H1 (cell line): ENCODE results near the gene RCC2. TPM values are rescaled to one million over a fixed set of nuclear protein-coding genes. Genes with fewer than 3 reads are reported as not detected.

ENCODE experiments used
- CTCF ChIA-PET: fragments of 300-600 bp; sonication (Branson Sonifier 250); formaldehyde crosslinking; loops from one replicate; lab custom pipeline; 2021; ENCODE audit not compliant: partially characterized antibody; lab: Charles Lee
- POLR2A ChIA-PET: fragments of 300-600 bp; sonication (Branson Sonifier 250); formaldehyde crosslinking; loops from one replicate; lab custom pipeline; 2021; ENCODE audit warnings: inconsistent platforms; ENCODE audit not compliant: partially characterized antibody; lab: Charles Lee
- DNase-seq, 2 experiments: peaks; one replicate each; pipeline versions ENCODE4 v3.0.0 to v3.0.0-alpha.2; 2010 to 2022; ENCODE audit warnings: low spot score in 2 of 2, low read depth in 1 of 2, mixed read lengths in 1 of 2
- FAIRE-seq: peaks from 2 replicates; lab custom pipeline; 2011; peaks lifted over from hg19 to GRCh38; lab: Jason Lieb, UNC
- H2AFZ ChIP-seq: 2 replicates; pipeline ENCODE4 v1.8.1; 2012; ENCODE audit warnings: low read length, inconsistent platforms
- H2AK5ac ChIP-seq: 2 replicates; pipeline ENCODE4 v1.6.1; 2013; ENCODE audit warnings: low read depth, low read length
- H2BK120ac ChIP-seq: replicated peaks from 2 replicates; pipeline ENCODE3; 2013; ENCODE audit warnings: low read depth, low read length, inconsistent platforms
- H2BK12ac ChIP-seq: 2 replicates; pipeline ENCODE4 v1.6.1; 2013; ENCODE audit warnings: low read depth, low read length
- H2BK15ac ChIP-seq: 2 replicates; pipeline ENCODE4 v1.6.1; 2013; ENCODE audit warnings: low read length
- H2BK20ac ChIP-seq: 2 replicates; pipeline ENCODE4 v1.6.1; 2013; ENCODE audit warnings: low read length
- H2BK5ac ChIP-seq: 2 replicates; pipeline ENCODE4 v1.6.1; 2013; ENCODE audit warnings: low read depth, low read length
- H3K14ac ChIP-seq: 2 replicates; pipeline ENCODE4 v1.6.1; 2013; ENCODE audit warnings: inconsistent platforms; ENCODE audit not compliant: insufficient read length
- H3K18ac ChIP-seq: 2 replicates; pipeline ENCODE4 v1.6.1; 2013; ENCODE audit warnings: low read length; ENCODE audit errors: extremely low read depth
- H3K23ac ChIP-seq: 2 replicates; pipeline ENCODE4 v1.6.1; 2013; ENCODE audit warnings: inconsistent platforms; ENCODE audit not compliant: insufficient read length
- H3K23me2 ChIP-seq: 2 replicates; pipeline ENCODE4 v1.6.1; 2013; ENCODE audit warnings: low read depth, low read length
- H3K27ac ChIP-seq: 2 replicates; pipeline ENCODE4 v1.6.1; 2011; ENCODE audit warnings: low read depth, low read length, inconsistent platforms
- H3K27me3 ChIP-seq, 4 experiments: replicated peaks in 1 of 4; 1 replicate in 1 of 4; 2 replicates in 3 of 4; pipeline versions ENCODE4 v1.6.1 to v1.8.1; 2011 to 2013; ENCODE audit warnings: low read length in 3 of 4, mild to moderate bottlenecking in 3 of 4, inconsistent platforms in 2 of 4, mixed read lengths in 2 of 4, moderate library complexity in 1 of 4; ENCODE audit not compliant: control insufficient read depth in 3 of 4, insufficient read depth in 3 of 4; ENCODE audit errors: extremely low read depth in 1 of 4
- H3K36me3 ChIP-seq, 4 experiments: 2 replicates each; pipeline versions ENCODE4 v1.6.1 to v1.8.1; 2011 to 2013; ENCODE audit warnings: mild to moderate bottlenecking in 4 of 4, low read length in 3 of 4, moderate library complexity in 2 of 4, control low read depth in 1 of 4, inconsistent platforms in 1 of 4; ENCODE audit not compliant: insufficient read depth in 4 of 4, control insufficient read depth in 2 of 4
- H3K4ac ChIP-seq: replicated peaks from 2 replicates; pipeline ENCODE3; 2013; ENCODE audit warnings: low read length, low read depth, mixed read lengths, inconsistent platforms; ENCODE audit not compliant: insufficient read length
- H3K4me1 ChIP-seq, 4 experiments: replicated peaks in 1 of 4; 1 replicate in 1 of 4; 2 replicates in 3 of 4; pipeline versions ENCODE4 v1.6.1 to v1.8.1; 2011 to 2013; ENCODE audit warnings: low read length in 3 of 4, inconsistent platforms in 2 of 4, mixed read lengths in 1 of 4; ENCODE audit not compliant: insufficient read depth in 4 of 4, control insufficient read depth in 3 of 4
- H3K4me2 ChIP-seq, 2 experiments: 2 replicates each; pipeline versions ENCODE4 v1.6.1 to v1.8.1; 2011 to 2013; ENCODE audit warnings: low read depth in 2 of 2, low read length in 2 of 2, control low read depth in 1 of 2, inconsistent platforms in 1 of 2, mild to moderate bottlenecking in 1 of 2; ENCODE audit not compliant: insufficient read depth in 1 of 2
- H3K4me3 ChIP-seq, 4 experiments: fragments of 200-600, 300-600 bp in 1 of 4; sonication (generic), shearing (Covaris generic), sonication (Bioruptor Twin) in 1 of 4; 2 replicates each; pipeline versions ENCODE4 v1.5.1 to v1.8.1; 2011 to 2016; ENCODE audit warnings: low read length in 4 of 4, low read depth in 3 of 4, control low read depth in 2 of 4, inconsistent platforms in 2 of 4, mild to moderate bottlenecking in 2 of 4, mixed read lengths in 1 of 4, moderate library complexity in 1 of 4; ENCODE audit not compliant: insufficient read depth in 2 of 4; ENCODE audit errors: extremely low read depth in 1 of 4
- H3K56ac ChIP-seq: replicated peaks from 2 replicates; pipeline ENCODE3; 2013; ENCODE audit warnings: low read depth, mild to moderate bottlenecking, mixed read lengths, low read length, inconsistent platforms; ENCODE audit not compliant: insufficient read length
- H3K79me1 ChIP-seq: 2 replicates; pipeline ENCODE4 v1.6.1; 2013; ENCODE audit warnings: low read depth, low read length, control low read depth
- H3K79me2 ChIP-seq, 2 experiments: 2 replicates each; pipeline versions ENCODE4 v1.6.1 to v1.8.1; 2012 to 2013; ENCODE audit warnings: low read length in 2 of 2, mild to moderate bottlenecking in 2 of 2, inconsistent platforms in 1 of 2; ENCODE audit not compliant: insufficient read depth in 2 of 2, control insufficient read depth in 1 of 2
- H3K9ac ChIP-seq, 4 experiments: replicated peaks in 1 of 4; 1 replicate in 1 of 4; 2 replicates in 3 of 4; pipeline versions ENCODE4 v1.6.1 to v1.8.1; 2011 to 2013; ENCODE audit warnings: low read depth in 3 of 4, low read length in 3 of 4, control low read depth in 2 of 4, mild to moderate bottlenecking in 2 of 4, moderate library complexity in 2 of 4, inconsistent platforms in 1 of 4; ENCODE audit errors: extremely low read depth in 1 of 4
- H3K9me3 ChIP-seq, 2 experiments: 2 replicates each; pipeline versions ENCODE4 v1.6.1 to v1.8.1; 2012 to 2013; ENCODE audit warnings: mild to moderate bottlenecking in 2 of 2, moderate library complexity in 2 of 2, control low read depth in 1 of 2, inconsistent platforms in 1 of 2, low read depth in 1 of 2, low read length in 1 of 2, mixed read lengths in 1 of 2; ENCODE audit not compliant: insufficient read depth in 2 of 2
- H4K20me1 ChIP-seq, 2 experiments: replicated peaks in 1 of 2; 2 replicates each; pipeline versions ENCODE3 to v1.8.1; 2011 to 2013; ENCODE audit warnings: inconsistent platforms in 2 of 2, low read length in 2 of 2, mild to moderate bottlenecking in 1 of 2; ENCODE audit not compliant: insufficient read depth in 2 of 2, control insufficient read depth in 1 of 2
- H4K5ac ChIP-seq: 2 replicates; pipeline ENCODE4 v1.6.1; 2013; ENCODE audit warnings: low read length, low read depth, mixed read lengths, inconsistent platforms; ENCODE audit not compliant: insufficient read length
- H4K8ac ChIP-seq: 2 replicates; pipeline ENCODE4 v1.8.0; 2013; ENCODE audit warnings: mild to moderate bottlenecking, moderate library complexity, low read length, inconsistent platforms; ENCODE audit not compliant: insufficient read depth; ENCODE audit errors: extremely low read depth
- H4K91ac ChIP-seq: replicated peaks from 2 replicates; pipeline ENCODE3; 2013; ENCODE audit warnings: low read length, mixed read lengths, inconsistent platforms; ENCODE audit not compliant: insufficient read length
- ASH2L ChIP-seq: fragments of 200-600, 300-600 bp; sonication (generic); IDR thresholded peaks from one replicate; pipeline ENCODE4 v1.7.1; 2017; ENCODE audit warnings: low read length
- CHD2 ChIP-seq: IDR thresholded peaks from 2 replicates; pipeline ENCODE4 v1.6.1; 2012; ENCODE audit warnings: low read length, improper control_type of control experiment
- EP300 ChIP-seq, 2 experiments: IDR thresholded peaks; 1 replicate in 1 of 2; 2 replicates in 1 of 2; pipeline ENCODE4 v1.6.1; 2011 to 2012; ENCODE audit warnings: low read depth in 2 of 2, low read length in 2 of 2, mild to moderate bottlenecking in 2 of 2, borderline replicate concordance in 1 of 2, inconsistent platforms in 1 of 2, moderate library complexity in 1 of 2
- EZH2 ChIP-seq: fragments of 200-600 bp; sonication (generic); IDR thresholded peaks from 2 replicates; pipeline ENCODE4 v1.7.1; 2012; ENCODE audit warnings: low read depth, mild to moderate bottlenecking, moderate library complexity, low read length, inconsistent platforms; ENCODE audit not compliant: severe bottlenecking
- GABPA ChIP-seq: IDR thresholded peaks from 2 replicates; pipeline ENCODE4 v1.6.1; 2011; ENCODE audit warnings: mild to moderate bottlenecking, low read length, moderate library complexity, borderline replicate concordance; ENCODE audit not compliant: insufficient read depth
- JUND ChIP-seq: IDR thresholded peaks from 2 replicates; pipeline ENCODE4 v1.6.1; 2011; ENCODE audit warnings: mild to moderate bottlenecking, improper control_type of control experiment, low read length
- POLR2A ChIP-seq, 2 experiments: IDR thresholded peaks; 1 replicate in 1 of 2; 2 replicates in 1 of 2; pipeline ENCODE4 v1.6.1; 2011; ENCODE audit warnings: low read depth in 2 of 2, low read length in 2 of 2, mild to moderate bottlenecking in 2 of 2; ENCODE audit errors: control extremely low read depth in 1 of 2
- RNF2 ChIP-seq: fragments of 200-900, 300-1000 bp; sonication (generic); IDR thresholded peaks from 2 replicates; pipeline ENCODE4 v1.7.1; 2016; ENCODE audit warnings: borderline replicate concordance, low read depth, mild to moderate bottlenecking, antibody characterized with exemption, low read length; ENCODE audit not compliant: poor library complexity, severe bottlenecking; ENCODE audit errors: missing control alignments
- RXRA ChIP-seq: IDR thresholded peaks from 2 replicates; pipeline ENCODE4 v1.6.1; 2011; ENCODE audit warnings: low read depth, mild to moderate bottlenecking, low read length, moderate library complexity; ENCODE audit not compliant: insufficient read depth
- TCF12 ChIP-seq: IDR thresholded peaks from 2 replicates; pipeline ENCODE4 v1.6.1; 2011; ENCODE audit warnings: low read depth, mild to moderate bottlenecking, low read length
- TEAD4 ChIP-seq: IDR thresholded peaks from 2 replicates; pipeline ENCODE4 v1.6.1; 2012; ENCODE audit warnings: low read depth, low read length, inconsistent platforms, mixed read lengths
- ZNF274 ChIP-seq: IDR thresholded peaks from 2 replicates; pipeline ENCODE4 v1.7.0; 2012; ENCODE audit warnings: low read length, borderline replicate concordance; ENCODE audit errors: extremely low read depth
- WGBS, 2 experiments: shearing (Covaris generic) in 1 of 2; methylation state at CpG; one replicate each; pipeline versions ENCODE4 v1.1.6 to v1.1.7; 2013 to 2015; ENCODE audit warnings: low lambda C conversion rate in 2 of 2, mixed read lengths in 2 of 2, inconsistent platforms in 1 of 2, low coverage in 1 of 2, missing lambda C conversion rate in 1 of 2; ENCODE audit not compliant: insufficient replicate concordance in 2 of 2, insufficient coverage in 1 of 2, insufficient read length in 1 of 2; ENCODE audit errors: extremely low coverage in 1 of 2, missing lambda C conversion rate in 1 of 2; 5-methylcytosine and 5-hydroxymethylcytosine counted together
- polyA plus RNA-seq, 7 experiments: library from polyadenylated mRNA; depleted of rRNA in 3 of 7; stranded (reverse) in 5 of 7; unstranded in 2 of 7; fragments of >200 nt in 5 of 7; fragments of 200-250 nt in 2 of 7; gene quantifications; 1 replicate in 5 of 7; 2 replicates in 1 of 7; 4 replicates in 1 of 7; pipeline versions ENCODE4 v1.2.1 to v1.2.3, GENCODE V29; 2011 to 2013; ENCODE audit warnings: missing spikeins in 2 of 7, mixed read lengths in 2 of 7
- total RNA-seq: library from RNA; stranded (reverse); fragmentation: NEBNext Ultra II Directional; extraction: Animal tissue kit (Norgen Biotek cat#: 25700); gene quantifications from 2 replicates; pipeline ENCODE4 v1.2.1, GENCODE V29; 2021
- TF ChIP-seq, protein P1 (sequence below): IDR thresholded peaks from 2 replicates; pipeline ENCODE4 v1.6.1; 2011; ENCODE audit warnings: low read length, improper control_type of control experiment

Gene RCC2
- total and polyA plus RNA-seq, 2 of the 8 experiments (the other 6 are each of a cell fraction or from before 2014, with no cell fraction given) = 229 to 455 TPM

DNA sequence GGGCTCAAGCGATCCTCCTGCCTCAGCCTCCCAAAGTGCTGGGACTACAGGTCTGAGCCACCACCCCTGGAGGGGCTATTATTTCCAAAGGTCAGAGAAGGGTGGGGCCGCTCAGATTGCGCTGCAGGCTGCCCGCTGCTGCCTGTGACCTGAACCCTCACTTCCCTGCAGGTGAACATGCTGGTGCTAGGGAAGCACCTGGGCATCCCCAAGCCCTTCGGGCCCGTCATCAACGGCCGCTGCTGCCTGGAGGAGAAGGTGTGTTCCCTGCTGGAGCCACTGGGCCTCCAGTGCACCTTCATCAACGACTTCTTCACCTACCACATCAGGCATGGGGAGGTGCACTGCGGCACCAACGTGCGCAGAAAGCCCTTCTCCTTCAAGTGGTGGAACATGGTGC, 76.1 kb downstream of the RCC2 start:
- H2AFZ ChIP-seq = no peak overlapping the region
- no peak overlapping the region for H3K14ac ChIP-seq
- no peak overlapping the region for H4K91ac ChIP-seq
- no peaks in the 10 kb centered on the region for H3K36me3 ChIP-seq
- H2BK5ac ChIP-seq = no peak overlapping the region
- peak overlapping the region; percentile 65; the same call in 1 of the 2 replicates for H4K8ac ChIP-seq
- H3K4me2 ChIP-seq = no peak overlapping the region
- no peak overlapping the region for H3K27ac ChIP-seq
- CTCF ChIA-PET = interaction anchor here (0.7 to 4.0 kb wide), 2 partner anchors 8 to 43 kb away, joined by 4 to 28 read pairs; partner anchors contain the start of gene PADI6
- H2BK12ac ChIP-seq = no peak overlapping the region
- H3K79me2 ChIP-seq = no peaks in the 10 kb centered on the region
- H3K4me1 ChIP-seq = peaks cover 0 to 2% (median 0%) of the 10 kb centered on the region in 4 experiments; a peak in 1 of 7 replicates
- H3K27me3 ChIP-seq = no peaks in the 10 kb centered on the region
- no peak overlapping the region for H3K4me3 ChIP-seq
- H3K18ac ChIP-seq = peak overlapping the region; percentile 63; the same call in 1 of the 2 replicates
- no peak overlapping the region for H3K4ac ChIP-seq
- H3K56ac ChIP-seq = no peak overlapping the region
- no peak overlapping the region for H2BK120ac ChIP-seq
- POLR2A ChIA-PET = no interaction called here
- H3K79me1 ChIP-seq = no peaks in the 10 kb centered on the region
- H4K20me1 ChIP-seq = peaks cover 0 to 2% of the 10 kb centered on the region in 2 experiments
- no peak overlapping the region for H2BK15ac ChIP-seq
- FAIRE-seq (no peak), DNase-seq (no peak)
- H3K23me2 ChIP-seq = no peaks in the 10 kb centered on the region
- no peak overlapping the region; the same call in 1 of the 2 replicates for H2BK20ac ChIP-seq
- H2AK5ac ChIP-seq = no peak overlapping the region
- H3K9me3 ChIP-seq = no peaks in the 10 kb centered on the region
- no peak overlapping the region for H3K23ac ChIP-seq
- no peak overlapping the region for H3K9ac ChIP-seq
- H4K5ac ChIP-seq = no peak overlapping the region
- WGBS, 2 experiments = 89% methylated on average over 10 of the region's 12 CpGs; no CpG with 5 or more reads in 1 of the 2 experiments
- TF ChIP-seq CHD2 = no peak
- no peak for TF ChIP-seq POLR2A (IDR thresholded peaks at IDR 0.05; ENCODE audit: control extremely low read depth in 1 of 2, low read depth in 2 of 2, low read length in 2 of 2)
- no peak for TF ChIP-seq JUND
- TF ChIP-seq TCF12 = no peak
- no peak for TF ChIP-seq TEAD4
- no peak for TF ChIP-seq ASH2L
- no peak for TF ChIP-seq EZH2
- TF ChIP-seq GABPA = no peak
- no peak for TF ChIP-seq ZNF274
- TF ChIP-seq RXRA = no peak
- no peak for TF ChIP-seq EP300 (IDR thresholded peaks at IDR 0.05; ENCODE audit: borderline replicate concordance in 1 of 2, low read depth in 2 of 2, low read length in 2 of 2)
- TF ChIP-seq, protein P1, sequence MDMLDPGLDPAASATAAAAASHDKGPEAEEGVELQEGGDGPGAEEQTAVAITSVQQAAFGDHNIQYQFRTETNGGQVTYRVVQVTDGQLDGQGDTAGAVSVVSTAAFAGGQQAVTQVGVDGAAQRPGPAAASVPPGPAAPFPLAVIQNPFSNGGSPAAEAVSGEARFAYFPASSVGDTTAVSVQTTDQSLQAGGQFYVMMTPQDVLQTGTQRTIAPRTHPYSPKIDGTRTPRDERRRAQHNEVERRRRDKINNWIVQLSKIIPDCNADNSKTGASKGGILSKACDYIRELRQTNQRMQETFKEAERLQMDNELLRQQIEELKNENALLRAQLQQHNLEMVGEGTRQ = no peak
- no peak for TF ChIP-seq RNF2
